WTC11 (cell line): ENCODE data around the gene NMBR. TPM values are rescaled to one million over a fixed set of nuclear protein-coding genes. Genes with fewer than 3 reads are reported as not detected.

Experiments used
- ATAC-seq: fragments of 200-7000 bp; cut with Tn5 transposase; 2 replicates; pipeline ENCODE4 v1.10.0; 2021; ENCODE audit warnings: mild to moderate bottlenecking, moderate library complexity
- CTCF ChIA-PET: fragments of 300-600 bp; sonication (Branson Sonifier 250); formaldehyde crosslinking; loops from one replicate; lab custom pipeline; 2021; ENCODE audit warnings: antibody characterized with exemption; lab: Charles Lee
- POLR2A ChIA-PET: fragments of 350-600 bp; sonication (Branson Sonifier 250); formaldehyde crosslinking; loops from one replicate; lab custom pipeline; 2021; ENCODE audit warnings: antibody characterized with exemption; lab: Charles Lee
- DNase-seq: peaks from one replicate; pipeline ENCODE4 v3.0.0; 2021; ENCODE audit warnings: low spot score
- H3K27ac Mint-ChIP-seq: 2 replicates; pipeline ENCODE4 v1.8.0; 2021; ENCODE audit warnings: mixed read lengths
- H3K27me3 Mint-ChIP-seq: 2 replicates; pipeline ENCODE4 v1.8.0; 2021; ENCODE audit warnings: low read depth, mild to moderate bottlenecking, moderate library complexity, mixed read lengths
- H3K36me3 Mint-ChIP-seq: 2 replicates; pipeline ENCODE4 v1.8.0; 2021; ENCODE audit warnings: mixed read lengths
- H3K4me1 Mint-ChIP-seq: 2 replicates; pipeline ENCODE4 v1.8.0; 2022; ENCODE audit warnings: mixed read lengths
- H3K4me3 Mint-ChIP-seq: 2 replicates; pipeline ENCODE4 v1.8.0; 2021; ENCODE audit warnings: mild to moderate bottlenecking, moderate library complexity, mixed read lengths
- H3K9me3 Mint-ChIP-seq: 2 replicates; pipeline ENCODE4 v1.8.0; 2021; ENCODE audit warnings: mixed read lengths
- AFF4 ChIP-seq: sonication (generic); formaldehyde crosslinking; IDR thresholded peaks from 2 replicates; pipeline ENCODE4 v1.8.1; 2023; ENCODE audit warnings: mild to moderate bottlenecking, missing genetic modification reagents, borderline replicate concordance
- ATF2 ChIP-seq: sonication (generic); formaldehyde crosslinking; IDR thresholded peaks from 2 replicates; pipeline ENCODE4 v1.8.1; 2022; ENCODE audit warnings: low read depth, missing genetic modification reagents, borderline replicate concordance
- ATF3 ChIP-seq: sonication (generic); formaldehyde crosslinking; conservative IDR thresholded peaks from 2 replicates; pipeline ENCODE4 v1.8.1; 2022; ENCODE audit warnings: mild to moderate bottlenecking, missing genetic modification reagents
- E2F4 ChIP-seq: sonication (generic); formaldehyde crosslinking; IDR thresholded peaks from 2 replicates; pipeline ENCODE4 v1.8.1; 2022; ENCODE audit warnings: low read depth, mild to moderate bottlenecking, moderate library complexity, missing genetic modification reagents, borderline replicate concordance
- JUN ChIP-seq: sonication (generic); formaldehyde crosslinking; IDR thresholded peaks from 2 replicates; pipeline ENCODE4 v1.8.0; 2023; ENCODE audit warnings: mild to moderate bottlenecking, missing genetic modification reagents
- TP53 ChIP-seq: sonication (generic); formaldehyde crosslinking; IDR thresholded peaks from 2 replicates; pipeline ENCODE4 v1.8.1; 2023; ENCODE audit warnings: mild to moderate bottlenecking, missing genetic modification reagents
- USF2 ChIP-seq: sonication (generic); formaldehyde crosslinking; IDR thresholded peaks from 2 replicates; pipeline ENCODE4 v1.8.1; 2023; ENCODE audit warnings: mild to moderate bottlenecking, missing genetic modification reagents, moderate library complexity
- ZNF281 ChIP-seq: sonication (generic); formaldehyde crosslinking; IDR thresholded peaks from 2 replicates; pipeline ENCODE4 v1.8.0; 2023; ENCODE audit warnings: mild to moderate bottlenecking, missing genetic modification reagents
- ZNF425 ChIP-seq: fragments of 250-450 bp; sonication (Bioruptor Pico); conservative IDR thresholded peaks from 2 replicates; pipeline ENCODE4 v1.9.0; 2021; ENCODE audit warnings: mild to moderate bottlenecking
- total RNA-seq: library from RNA; stranded (reverse); gene quantifications from 3 replicates; pipeline ENCODE4 v1.2.3, GENCODE V29; 2021

NMBR gene
- total RNA-seq, 1 experiment from 2014 or later: not detected

GRCh38 chr6:142167071-142167470 is 20.1 kb upstream of the NMBR start:
- DNase-seq (no peak), ATAC-seq (no peak)
- no peak for TF ChIP-seq ATF2
- TF ChIP-seq TP53 (CRISPR knock-in tag): no peak
- H3K4me1 Mint-ChIP-seq: peaks cover 17% of the 10 kb centered on the region
- peaks cover 23% of the 10 kb centered on the region for H3K36me3 Mint-ChIP-seq
- H3K9me3 Mint-ChIP-seq: no peaks in the 10 kb centered on the region
- CTCF ChIA-PET: interaction anchor here (0.6 kb wide), 1 partner anchor 21 kb away, joined by 3 read pairs; no protein-coding TSS in a partner anchor
- no peak overlapping the region for H3K4me3 Mint-ChIP-seq
- POLR2A ChIA-PET: no interaction called here
- H3K27me3 Mint-ChIP-seq: no peaks in the 10 kb centered on the region
- no peak overlapping the region for H3K27ac Mint-ChIP-seq

- ChIA-PET CTCF (interaction anchor here (1.0 kb wide), 1 partner anchor 9 kb away, joined by 4 read pairs; no protein-coding TSS in a partner anchor), POLR2A (no interaction called here)
- ATAC-seq (no peak), DNase-seq (no peak)
- H3K27me3 Mint-ChIP-seq: no peaks in the 10 kb centered on the region
- peaks cover 17% of the 10 kb centered on the region for H3K4me1 Mint-ChIP-seq
- H3K4me3 Mint-ChIP-seq: no peak overlapping the region
- H3K36me3 Mint-ChIP-seq: peaks cover 12% of the 10 kb centered on the region
- no peaks in the 10 kb centered on the region for H3K9me3 Mint-ChIP-seq
- TF ChIP-seq ZNF425 (CRISPR knock-in tag) (no peak), AFF4 (no peak), ZNF281 (no peak), JUN (CRISPR knock-in tag) (no peak), USF2 (CRISPR knock-in tag) (no peak), E2F4 (CRISPR knock-in tag) (no peak), ATF3 (CRISPR knock-in tag) (no peak)
- peak overlapping the region; percentile 37; the same call in 1 of the 2 replicates for H3K27ac Mint-ChIP-seq
Observed at GRCh38 chr6:142165227-142165626, 18.3 kb upstream of the NMBR start.
